Calu3 (cell line): ENCODE results near the gene ABCG1. TPM values are rescaled to one million over a fixed set of nuclear protein-coding genes. Genes with fewer than 3 reads are reported as not detected.

Source experiments
- BruUV-seq: library from RNA; stranded (reverse); fragments of 400-500 nt; replicated peaks from 2 replicates; lab custom pipeline; 2021; lab: Mats Ljungman, UMichigan
- CTCF ChIA-PET: fragments of 300-600 bp; sonication (Branson Sonifier 250); formaldehyde crosslinking; loops from one replicate; lab custom pipeline; 2022; ENCODE audit warnings: antibody characterized with exemption; lab: Charles Lee
- DNase-seq: peaks from one replicate; pipeline ENCODE4 v3.0.0; 2022
- H3K27ac Mint-ChIP-seq: one replicate; pipeline ENCODE4 v1.8.0; 2022; ENCODE audit warnings: mixed read lengths; ENCODE audit not compliant: unreplicated experiment
- H3K27me3 Mint-ChIP-seq: one replicate; pipeline ENCODE4 v1.8.0; 2022; ENCODE audit warnings: mixed read lengths; ENCODE audit not compliant: unreplicated experiment
- H3K36me3 Mint-ChIP-seq: one replicate; pipeline ENCODE4 v1.8.0; 2022; ENCODE audit warnings: mild to moderate bottlenecking, moderate library complexity, mixed read lengths; ENCODE audit not compliant: insufficient read depth, unreplicated experiment
- H3K4me1 Mint-ChIP-seq: one replicate; pipeline ENCODE4 v1.8.0; 2022; ENCODE audit warnings: mild to moderate bottlenecking, low read depth, mixed read lengths; ENCODE audit not compliant: unreplicated experiment
- H3K4me3 Mint-ChIP-seq: one replicate; pipeline ENCODE4 v1.8.0; 2022; ENCODE audit warnings: mild to moderate bottlenecking, low read depth, moderate library complexity, mixed read lengths; ENCODE audit not compliant: unreplicated experiment
- H3K9me3 Mint-ChIP-seq: one replicate; pipeline ENCODE4 v1.8.0; 2022; ENCODE audit warnings: low read depth, mixed read lengths; ENCODE audit not compliant: unreplicated experiment
- intact Hi-C: fragments of 100-400 bp; cut with micrococcal nuclease; formaldehyde crosslinking; loops from one replicate; pipeline ENCODE4 v1.10.0; 2022; ENCODE audit not compliant: unreplicated experiment
- total RNA-seq: library from RNA; stranded (reverse); gene quantifications from 2 replicates; pipeline ENCODE4 v1.2.3, GENCODE V29; 2022
- TF ChIP-seq, protein P1 (sequence below): fragments of 200-600 bp; IDR thresholded peaks from one replicate; pipeline ENCODE4 v1.8.0; 2022; ENCODE audit warnings: antibody characterized with exemption; ENCODE audit not compliant: unreplicated experiment

Gene ABCG1
- total RNA-seq, 1 experiment from 2014 or later: 0.19 TPM

DNA sequence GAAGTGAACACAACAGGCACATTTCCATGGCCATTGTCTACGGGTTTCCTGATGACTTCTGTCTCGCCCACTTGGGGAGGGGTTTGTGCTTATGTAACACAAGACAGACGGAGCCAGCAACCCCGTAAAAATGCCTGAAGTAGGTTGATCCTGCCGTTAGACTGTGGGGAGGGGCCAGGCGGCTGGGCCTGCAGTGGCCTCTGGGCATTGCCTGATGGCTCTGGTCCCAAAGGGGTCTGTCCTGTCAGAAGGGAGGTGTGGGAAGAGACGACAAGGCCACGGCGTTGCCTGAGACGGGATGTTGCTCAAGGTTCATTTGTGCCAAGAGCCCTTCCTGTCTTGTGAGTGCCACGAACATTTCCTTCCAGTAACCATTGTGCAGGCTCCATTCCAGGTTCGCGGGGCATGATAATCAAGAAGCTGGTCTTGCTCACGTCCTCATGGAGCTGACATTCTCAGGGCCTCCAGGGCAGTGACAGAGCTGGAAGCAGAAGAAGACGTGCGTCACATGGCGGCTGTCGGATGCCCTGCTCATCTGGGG is 44.7 kb downstream of the ABCG1 start:
- peaks cover 55% of the 10 kb centered on the region for H3K27me3 Mint-ChIP-seq
- H3K36me3 Mint-ChIP-seq: no peaks in the 10 kb centered on the region
- CTCF ChIA-PET: no interaction called here
- intact Hi-C loops: no loop called here
- H3K4me3 Mint-ChIP-seq: no peak overlapping the region
- H3K27ac Mint-ChIP-seq: no peak overlapping the region
- DNase-seq: no peak
- H3K9me3 Mint-ChIP-seq: no peaks in the 10 kb centered on the region
- no peaks in the 10 kb centered on the region for H3K4me1 Mint-ChIP-seq
- BruUV-seq: no TSS peak
- TF ChIP-seq, protein P1, sequence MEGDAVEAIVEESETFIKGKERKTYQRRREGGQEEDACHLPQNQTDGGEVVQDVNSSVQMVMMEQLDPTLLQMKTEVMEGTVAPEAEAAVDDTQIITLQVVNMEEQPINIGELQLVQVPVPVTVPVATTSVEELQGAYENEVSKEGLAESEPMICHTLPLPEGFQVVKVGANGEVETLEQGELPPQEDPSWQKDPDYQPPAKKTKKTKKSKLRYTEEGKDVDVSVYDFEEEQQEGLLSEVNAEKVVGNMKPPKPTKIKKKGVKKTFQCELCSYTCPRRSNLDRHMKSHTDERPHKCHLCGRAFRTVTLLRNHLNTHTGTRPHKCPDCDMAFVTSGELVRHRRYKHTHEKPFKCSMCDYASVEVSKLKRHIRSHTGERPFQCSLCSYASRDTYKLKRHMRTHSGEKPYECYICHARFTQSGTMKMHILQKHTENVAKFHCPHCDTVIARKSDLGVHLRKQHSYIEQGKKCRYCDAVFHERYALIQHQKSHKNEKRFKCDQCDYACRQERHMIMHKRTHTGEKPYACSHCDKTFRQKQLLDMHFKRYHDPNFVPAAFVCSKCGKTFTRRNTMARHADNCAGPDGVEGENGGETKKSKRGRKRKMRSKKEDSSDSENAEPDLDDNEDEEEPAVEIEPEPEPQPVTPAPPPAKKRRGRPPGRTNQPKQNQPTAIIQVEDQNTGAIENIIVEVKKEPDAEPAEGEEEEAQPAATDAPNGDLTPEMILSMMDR: no peak

- Mint-ChIP-seq H3K4me1 (no peaks in the 10 kb centered on the region), H3K36me3 (no peaks in the 10 kb centered on the region), H3K9me3 (no peaks in the 10 kb centered on the region), H3K4me3 (no peak overlapping the region), H3K27me3 (peaks cover 55% of the 10 kb centered on the region), H3K27ac (no peak overlapping the region)
- TF ChIP-seq, protein P1: no peak
- BruUV-seq: no TSS peak
- CTCF ChIA-PET: no interaction called here
- no peak for DNase-seq
- intact Hi-C loops: no loop called here
Observed at GRCh38 chr21:42264245-42265195, 45.6 kb downstream of the ABCG1 start.

DNA sequence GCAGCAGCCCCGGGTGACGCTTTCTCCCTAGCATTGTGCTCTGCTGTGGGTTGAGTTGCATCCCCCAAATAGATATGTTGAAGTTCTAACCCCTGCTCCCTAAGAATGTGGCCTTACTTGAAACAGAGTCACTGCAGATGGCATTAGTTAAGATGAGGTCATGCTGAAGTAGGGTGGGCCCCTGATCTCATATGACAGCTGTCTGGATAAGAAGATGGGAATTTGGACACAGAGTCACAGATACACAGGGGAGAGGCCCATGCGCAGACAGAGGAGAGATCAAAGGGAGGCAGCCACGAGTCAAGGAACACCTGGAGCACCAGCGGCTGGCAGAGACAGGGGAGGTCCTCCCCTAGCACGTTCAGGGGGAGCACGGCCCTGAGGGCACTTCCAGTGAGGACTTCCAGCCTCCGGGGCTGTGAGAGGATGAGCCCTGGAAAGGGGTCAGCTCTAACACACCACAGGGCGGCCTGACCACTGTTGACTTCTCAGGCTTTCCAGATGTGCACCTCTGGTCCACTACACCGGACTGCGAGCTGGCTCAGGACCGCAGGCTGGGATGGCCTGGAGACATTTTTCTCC is 46.4 kb downstream of the ABCG1 start:
- Mint-ChIP-seq H3K9me3 (no peaks in the 10 kb centered on the region), H3K27ac (no peak overlapping the region), H3K4me1 (no peaks in the 10 kb centered on the region), H3K4me3 (no peak overlapping the region), H3K27me3 (peaks cover 56% of the 10 kb centered on the region), H3K36me3 (no peaks in the 10 kb centered on the region)
- no TSS peak for BruUV-seq
- no peak for DNase-seq
- TF ChIP-seq, protein P1: no peak
- intact Hi-C loops: no loop called here
- CTCF ChIA-PET: no interaction called here

- Mint-ChIP-seq H3K4me3 (no peak overlapping the region), H3K9me3 (no peaks in the 10 kb centered on the region), H3K27me3 (peaks cover 68% of the 10 kb centered on the region), H3K27ac (no peak overlapping the region), H3K36me3 (no peaks in the 10 kb centered on the region), H3K4me1 (no peaks in the 10 kb centered on the region)
- BruUV-seq: no TSS peak
- intact Hi-C loops: no loop called here
- DNase-seq: no peak
- CTCF ChIA-PET: no interaction called here
- TF ChIP-seq, protein P1: no peak
Observed at GRCh38 chr21:42266971-42267556, 48.1 kb downstream of the ABCG1 start.
